DMS153 treated with DMSO at 0.1 percent for 48 hours (cell line): Measurements from ENCODE around the gene DLK2.
"Not testable (repeated sequence)": the region's sequence is repeated elsewhere in the genome, so short reads cannot be mapped to it uniquely, and the experiment has no call there.

Source experiments
- DNase-seq: peaks from one replicate; lab custom pipeline; 2025; ENCODE audit not compliant: unreplicated experiment; lab: John Stamatoyannopoulos, UW

Gene DLK2

GRCh38 chr6:43427406-43428111 lies 27.8 kb downstream of the DLK2 start, which contains the start of gene ABCC10:
ABCC10 (plus strand) TSS chr6:43427541; CDS start chr6:43427979, 438 bp downstream.
- peak; percentile 88 for DNase-seq

- DNase-seq, result no peak
These were observed 28.4 kb downstream of the DLK2 start for GRCh38 chr6:43426928-43427405.

- DNase-seq, result not testable (repeated sequence)
These were observed 30.3 kb downstream of the DLK2 start for GRCh38 chr6:43425083-43425482.

GRCh38 chr6:43421831-43422230 lies 33.5 kb downstream of the DLK2 start:
- no peak for DNase-seq

GRCh38 chr6:43420012-43420709 lies 35.2 kb downstream of the DLK2 start:
- DNase-seq, result no peak

- DNase-seq, result no peak
These were observed 38.4 kb downstream of the DLK2 start for GRCh38 chr6:43416935-43417334.

GRCh38 chr6:43415275-43415674 lies 40.1 kb downstream of the DLK2 start:
- DNase-seq, result not testable (repeated sequence)

- DNase-seq, result no peak
These were observed 42.3 kb downstream of the DLK2 start for GRCh38 chr6:43413002-43413401.

GRCh38 chr6:43412541-43412940 lies 42.8 kb downstream of the DLK2 start:
- DNase-seq, result no peak

GRCh38 chr6:43410776-43411175 lies 44.6 kb downstream of the DLK2 start:
- not testable (repeated sequence) for DNase-seq

GRCh38 chr6:43408259-43408658 lies 47.1 kb downstream of the DLK2 start:
- DNase-seq, result no peak

- DNase-seq, result no peak
These were observed 48.1 kb downstream of the DLK2 start for GRCh38 chr6:43407296-43407695.

GRCh38 chr6:43405354-43405753 lies 50.0 kb downstream of the DLK2 start:
- DNase-seq, result no peak

- DNase-seq, result no peak
These were observed 52.5 kb downstream of the DLK2 start for GRCh38 chr6:43402820-43403219.

- DNase-seq, result no peak
These were observed 53.6 kb downstream of the DLK2 start for GRCh38 chr6:43401730-43402129.
